ENCODE data around the gene STX12. TPM values are rescaled to one million over a fixed set of nuclear protein-coding genes. Genes with fewer than 3 reads are reported as not detected.
"Not testable (repeated sequence)": the region's sequence is repeated elsewhere in the genome, so short reads cannot be mapped to it uniquely, and the experiment has no call there.

Gene STX12
- total RNA-seq, 1 donor from 2014 or later: 48.3 TPM

- Mint-ChIP-seq H3K4me1 (ENCODE audit: low read depth) (peaks cover 14% of the 10 kb centered on the region), H3K9me3 (ENCODE audit: low read depth) (no peaks in the 10 kb centered on the region), H3K27me3 (ENCODE audit: low read depth) (no peaks in the 10 kb centered on the region), H3K36me3 (ENCODE audit: low read depth) (peaks cover 25% of the 10 kb centered on the region), H3K4me3 (ENCODE audit: unreplicated experiment) (peak overlapping the region; percentile 28), H3K27ac (ENCODE audit: unreplicated experiment) (peak overlapping the region; percentile 93)
- DNase-seq (ENCODE audit: low spot score): no peak
- TF ChIP-seq CTCF (IDR thresholded peaks at IDR 0.05): no peak
Observed at GRCh38 chr1:27816921-27817630, 44.1 kb downstream of the STX12 start.

GRCh38 chr1:27821761-27822315 lies 48.8 kb downstream of the STX12 start:
- H3K4me3 Mint-ChIP-seq (ENCODE audit: unreplicated experiment): no peak overlapping the region
- H3K9me3 Mint-ChIP-seq (ENCODE audit: low read depth): no peaks in the 10 kb centered on the region
- no peak overlapping the region for H3K27ac Mint-ChIP-seq (ENCODE audit: unreplicated experiment)
- no peak for DNase-seq (ENCODE audit: low spot score)
- H3K4me1 Mint-ChIP-seq (ENCODE audit: low read depth): peaks cover 11% of the 10 kb centered on the region
- TF ChIP-seq CTCF (IDR thresholded peaks at IDR 0.05): no peak
- peaks cover 19% of the 10 kb centered on the region for H3K36me3 Mint-ChIP-seq (ENCODE audit: low read depth)
- H3K27me3 Mint-ChIP-seq (ENCODE audit: low read depth): no peaks in the 10 kb centered on the region

- Mint-ChIP-seq H3K4me1 (ENCODE audit: low read depth) (no peaks in the 10 kb centered on the region), H3K9me3 (ENCODE audit: low read depth) (no peaks in the 10 kb centered on the region), H3K4me3 (ENCODE audit: unreplicated experiment) (no peak overlapping the region), H3K27ac (ENCODE audit: unreplicated experiment) (no peak overlapping the region), H3K36me3 (ENCODE audit: low read depth) (peaks cover 14% of the 10 kb centered on the region), H3K27me3 (ENCODE audit: low read depth) (no peaks in the 10 kb centered on the region)
- TF ChIP-seq CTCF (IDR thresholded peaks at IDR 0.05): no peak
- DNase-seq (ENCODE audit: low spot score): no peak
Observed at GRCh38 chr1:27823784-27824183, 50.8 kb downstream of the STX12 start.

GRCh38 chr1:27824411-27824810 lies 51.4 kb downstream of the STX12 start:
- TF ChIP-seq CTCF (IDR thresholded peaks at IDR 0.05): no peak
- H3K27ac Mint-ChIP-seq (ENCODE audit: unreplicated experiment): no peak overlapping the region
- H3K36me3 Mint-ChIP-seq (ENCODE audit: low read depth): peaks cover 12% of the 10 kb centered on the region
- H3K9me3 Mint-ChIP-seq (ENCODE audit: low read depth): no peaks in the 10 kb centered on the region
- no peaks in the 10 kb centered on the region for H3K27me3 Mint-ChIP-seq (ENCODE audit: low read depth)
- no peak for DNase-seq (ENCODE audit: low spot score)
- H3K4me3 Mint-ChIP-seq (ENCODE audit: unreplicated experiment): no peak overlapping the region
- H3K4me1 Mint-ChIP-seq (ENCODE audit: low read depth): no peaks in the 10 kb centered on the region

- H3K4me3 Mint-ChIP-seq (ENCODE audit: unreplicated experiment): peak overlapping the region; percentile 9
- not testable (repeated sequence) for H3K27me3 Mint-ChIP-seq (ENCODE audit: low read depth); H3K27ac Mint-ChIP-seq (ENCODE audit: unreplicated experiment); DNase-seq (ENCODE audit: low spot score); H3K9me3 Mint-ChIP-seq (ENCODE audit: low read depth); H3K36me3 Mint-ChIP-seq (ENCODE audit: low read depth)
- peaks cover 17% of the 10 kb centered on the region for H3K4me1 Mint-ChIP-seq (ENCODE audit: low read depth)
Observed at GRCh38 chr1:27829339-27829960, 56.4 kb downstream of the STX12 start.

All from chondrocyte (in vitro differentiated cells).